Measurements from ENCODE around the gene ELL2.
"Not testable (repeated sequence)": the region's sequence is repeated elsewhere in the genome, so short reads cannot be mapped to it uniquely, and the experiment has no call there.

Gene ELL2

DNA sequence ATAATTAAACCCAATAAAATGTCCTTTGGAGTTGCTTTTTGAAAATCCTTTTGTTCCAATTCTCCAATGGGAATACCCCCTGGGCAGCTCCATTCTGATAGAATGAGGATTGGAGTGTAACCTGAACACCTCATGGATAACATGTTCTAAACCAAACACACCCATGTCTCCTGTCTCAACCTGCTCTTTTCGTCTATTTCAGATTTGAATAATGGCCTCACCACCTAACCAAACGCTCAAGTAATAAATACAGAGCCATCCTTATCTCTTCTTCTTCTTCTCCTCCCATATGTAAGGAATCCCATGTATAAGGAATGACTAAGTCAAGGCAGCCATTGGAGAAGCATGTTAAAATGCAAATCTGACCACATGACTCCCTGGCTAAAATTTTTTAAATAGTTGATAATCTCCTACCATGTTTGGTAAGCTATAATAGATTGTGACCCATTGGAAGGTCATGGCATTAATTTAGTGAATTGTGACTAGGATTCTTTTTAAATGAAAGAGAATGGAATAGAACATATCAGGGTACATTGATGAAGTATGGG lies 26.0 kb downstream of the ELL2 start:
- peak overlapping the region; percentile 18 for H3K27ac ChIP-seq
- DNase-seq (ENCODE audit: low read depth, low spot score): no peak

DNA sequence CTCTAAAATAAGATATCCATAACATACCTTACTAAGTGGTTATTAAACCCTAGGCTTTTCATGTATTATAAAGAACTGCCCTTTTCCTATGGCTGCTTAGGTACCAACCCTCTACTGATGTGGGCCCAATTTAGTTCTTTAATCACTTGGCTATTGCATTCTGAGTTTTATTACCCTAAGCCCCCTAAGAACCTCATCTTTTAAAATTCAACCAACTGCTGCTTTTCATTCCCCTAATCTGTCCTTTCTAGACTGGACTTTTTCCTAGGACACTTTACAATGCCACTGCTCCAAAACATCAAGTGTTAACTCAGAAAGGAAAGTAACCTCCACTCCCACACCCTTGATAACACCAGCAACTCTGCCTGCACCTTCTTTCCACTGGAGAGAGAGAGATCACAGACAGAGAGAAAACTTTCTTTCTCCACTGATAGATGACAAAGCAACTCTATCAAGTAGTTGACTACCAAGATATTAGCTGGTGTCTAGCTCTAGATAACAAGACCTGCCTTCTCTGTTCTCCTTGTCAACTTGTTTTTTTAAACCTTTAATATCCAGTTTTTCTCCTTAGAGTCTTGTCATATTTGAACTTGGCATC lies 27.3 kb downstream of the ELL2 start:
- DNase-seq (ENCODE audit: low read depth, low spot score): no peak
- peak overlapping the region; percentile 18 for H3K27ac ChIP-seq

DNA sequence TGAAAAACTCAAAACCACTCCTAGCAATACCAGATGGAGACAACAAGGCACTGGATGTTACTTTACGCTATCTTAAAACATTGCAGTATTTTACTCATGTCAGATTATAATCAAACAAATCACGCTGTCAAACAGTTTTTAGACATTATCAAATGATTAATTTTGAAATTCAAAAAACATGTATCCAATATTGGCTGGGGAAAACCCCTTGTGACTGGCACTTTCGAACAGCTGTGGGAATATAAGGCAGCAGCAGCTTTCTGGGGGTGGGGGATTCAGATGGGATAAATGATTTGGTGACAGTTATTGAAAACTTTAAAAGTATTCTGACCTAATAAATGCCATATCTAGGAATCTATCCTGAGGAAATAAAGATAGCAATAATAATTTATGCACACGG lies 28.7 kb downstream of the ELL2 start:
- no peak for DNase-seq (ENCODE audit: low read depth, low spot score)
- peak overlapping the region; percentile 9 for H3K27ac ChIP-seq

DNA sequence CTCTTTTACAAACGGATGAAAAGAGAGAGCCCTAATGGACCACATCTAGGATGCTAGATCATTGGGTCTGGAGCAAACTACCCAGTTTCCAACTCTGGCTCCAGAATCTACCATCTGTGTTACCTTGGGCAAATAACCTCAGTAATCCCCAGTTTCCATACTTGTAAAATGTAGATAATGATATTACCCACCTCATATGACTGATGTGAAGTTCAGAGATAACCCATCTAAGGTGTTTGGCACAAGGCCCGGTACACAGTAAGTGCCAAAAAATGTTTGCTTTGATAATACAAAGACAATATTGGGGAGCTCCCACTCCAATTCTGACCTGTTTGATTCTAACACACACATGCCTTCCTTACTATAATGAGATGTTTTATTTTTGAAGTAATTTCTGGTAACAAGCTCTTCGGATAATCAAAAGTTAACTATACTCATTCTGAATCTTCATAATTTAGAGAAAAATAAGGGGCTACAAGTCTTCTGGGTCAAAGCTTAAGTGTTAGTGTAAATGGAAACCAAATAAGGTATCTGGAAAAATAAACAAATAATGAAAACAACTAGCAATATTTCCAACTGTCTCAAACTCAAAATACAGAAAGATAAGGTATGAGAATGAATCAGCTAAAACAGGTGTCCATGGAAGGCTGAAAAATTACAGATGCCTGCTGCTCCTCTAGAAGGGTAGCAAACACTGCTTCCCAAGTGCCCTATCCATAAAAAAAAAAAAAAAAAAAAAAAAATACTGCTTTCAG lies 30.4 kb downstream of the ELL2 start:
- peak overlapping the region; percentile 9 for H3K27ac ChIP-seq

DNA sequence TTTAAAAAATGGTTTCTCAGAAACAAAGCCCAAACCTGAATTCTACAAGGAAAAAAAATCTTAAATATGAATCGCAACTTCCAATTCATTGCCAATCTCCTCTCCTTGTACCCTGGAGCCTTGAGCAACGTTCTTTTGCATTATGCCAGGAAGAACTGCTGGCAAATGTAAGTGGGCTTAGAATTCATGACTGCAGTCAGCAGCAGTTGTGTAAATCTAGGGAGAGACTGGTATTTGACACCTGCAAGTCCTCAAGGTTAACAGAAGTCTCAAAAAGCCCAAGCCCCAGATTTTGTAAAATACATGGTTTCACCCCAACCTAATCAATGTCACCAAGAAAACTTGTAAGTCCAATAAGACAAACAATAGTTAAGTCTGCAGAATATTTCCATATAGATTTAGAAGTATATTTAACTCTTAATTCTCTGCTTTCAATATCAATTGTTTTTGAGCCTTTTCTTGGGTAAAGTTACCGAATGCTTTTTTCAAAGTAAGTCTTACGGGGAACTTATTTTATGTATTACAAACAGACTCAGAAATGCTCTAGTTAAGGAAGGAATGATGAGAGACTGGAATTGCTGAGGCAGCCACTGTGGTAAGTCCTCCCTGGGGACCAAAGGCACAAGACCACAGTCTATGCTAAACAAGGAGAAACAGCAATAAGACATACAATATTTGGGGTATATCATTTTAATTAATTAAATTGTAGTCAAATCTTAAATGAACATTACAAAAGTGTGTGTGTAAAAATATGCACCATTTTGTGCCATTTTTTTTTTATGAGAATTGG lies 31.3 kb downstream of the ELL2 start:
- H3K27ac ChIP-seq: peak overlapping the region; percentile 9
- DNase-seq (ENCODE audit: low read depth, low spot score): no peak

More for the DNA sequence above, 30.4 kb downstream of the ELL2 start:
- no peak for DNase-seq (ENCODE audit: low read depth, low spot score)

DNA sequence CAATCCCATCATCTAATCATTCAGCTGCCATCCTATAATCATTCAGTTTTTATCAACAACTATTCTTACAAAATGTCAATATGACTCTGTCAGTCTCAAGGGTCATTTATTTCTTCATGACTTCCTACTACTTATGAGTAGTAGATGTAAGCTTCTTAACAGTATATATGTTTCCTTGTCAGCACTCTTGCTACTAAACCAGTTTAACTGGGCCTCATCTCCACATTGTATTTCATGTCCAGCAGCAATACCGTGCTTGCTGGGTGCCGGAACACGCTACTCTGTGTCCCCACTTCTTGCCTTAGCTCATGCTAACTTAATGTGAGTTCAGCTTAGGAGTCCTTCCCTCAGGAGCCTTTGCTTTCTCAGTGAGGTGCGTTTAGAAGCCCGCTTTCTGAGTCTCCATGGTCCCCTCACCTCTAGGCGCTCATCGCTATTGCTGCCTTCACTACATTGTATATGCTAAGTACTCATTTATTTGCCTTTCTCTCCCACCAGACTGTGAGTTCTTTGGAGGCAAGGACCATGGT lies 32.9 kb downstream of the ELL2 start:
- H3K27ac ChIP-seq: peak overlapping the region; percentile 9
- no peak for DNase-seq (ENCODE audit: low read depth, low spot score)

DNA sequence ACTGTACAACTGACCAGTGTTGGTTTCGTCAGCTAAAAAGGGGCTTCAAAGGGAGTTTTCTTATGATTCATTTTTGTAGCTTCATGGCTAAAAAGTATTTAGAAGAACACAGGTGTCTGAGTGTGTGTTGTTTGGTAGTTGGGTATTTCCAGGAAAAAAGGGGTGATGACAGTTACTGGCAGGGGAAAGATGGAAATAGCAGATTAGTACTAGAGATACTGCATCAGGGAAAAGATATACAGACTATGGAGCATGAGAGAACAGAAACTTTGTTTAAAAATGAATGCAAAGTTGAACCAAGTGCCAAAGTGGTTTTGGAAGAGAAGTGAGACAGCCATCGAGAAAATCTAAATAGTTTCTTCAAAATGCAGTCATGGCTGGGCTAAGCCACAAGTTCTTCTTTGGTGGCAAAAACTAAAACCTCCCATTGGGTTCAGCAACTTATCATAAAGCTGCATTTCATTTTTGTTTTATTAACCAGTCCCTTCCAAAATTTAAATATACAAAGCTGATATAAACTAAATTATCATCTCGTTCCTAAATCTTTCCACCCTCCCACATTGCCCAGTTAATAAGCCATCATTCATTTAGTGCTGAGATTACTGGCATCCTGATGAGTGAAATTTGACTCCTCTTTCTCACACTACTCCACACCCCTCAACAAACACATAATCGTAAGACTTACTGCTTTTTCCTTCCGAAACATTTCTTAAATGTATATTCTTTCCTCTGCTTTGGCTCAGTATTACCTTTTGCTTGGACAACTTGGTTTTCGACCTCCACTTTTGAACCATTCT lies 33.5 kb downstream of the ELL2 start:
- peak overlapping the region; percentile 9 for H3K27ac ChIP-seq
- no peak for DNase-seq (ENCODE audit: low read depth, low spot score)

DNA sequence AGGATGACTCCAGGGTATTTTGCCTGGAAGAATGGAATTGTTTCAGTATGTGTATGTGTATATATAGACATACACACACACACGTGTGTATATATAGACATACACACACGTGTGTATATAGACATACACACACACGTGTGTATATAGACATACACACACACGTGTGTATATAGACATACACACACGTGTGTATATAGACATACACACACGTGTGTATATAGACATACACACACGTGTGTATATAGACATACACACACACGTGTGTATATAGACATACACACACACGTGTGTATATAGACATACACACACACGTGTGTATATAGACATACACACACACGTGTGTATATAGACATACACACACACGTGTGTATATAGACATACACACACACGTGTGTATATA lies 34.4 kb downstream of the ELL2 start:
- not testable (repeated sequence) for H3K27ac ChIP-seq

DNA sequence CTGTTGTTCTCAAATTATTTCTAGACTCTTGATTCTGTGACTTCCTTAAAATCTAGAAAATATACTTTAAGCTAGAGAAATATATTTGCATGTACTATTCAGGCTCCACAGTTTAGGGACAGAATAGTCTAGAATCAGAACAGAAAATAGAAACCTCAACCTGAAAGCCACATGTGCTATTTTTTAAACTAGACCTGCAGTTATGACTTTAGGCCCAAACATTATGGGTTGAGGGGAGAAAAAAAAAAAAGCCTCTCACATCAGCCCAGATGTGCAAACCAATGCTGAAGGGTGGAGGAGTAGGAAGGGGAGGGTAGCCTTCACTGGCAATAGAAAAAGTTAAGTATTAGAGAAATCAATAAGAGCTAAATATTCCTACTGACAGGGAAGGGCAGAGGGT lies 35.7 kb downstream of the ELL2 start:
- H3K27ac ChIP-seq: peak overlapping the region; percentile 56
- no peak for DNase-seq (ENCODE audit: low read depth, low spot score)

More for the DNA sequence above, 34.4 kb downstream of the ELL2 start:
- not testable (repeated sequence) for DNase-seq (ENCODE audit: low read depth, low spot score)

DNA sequence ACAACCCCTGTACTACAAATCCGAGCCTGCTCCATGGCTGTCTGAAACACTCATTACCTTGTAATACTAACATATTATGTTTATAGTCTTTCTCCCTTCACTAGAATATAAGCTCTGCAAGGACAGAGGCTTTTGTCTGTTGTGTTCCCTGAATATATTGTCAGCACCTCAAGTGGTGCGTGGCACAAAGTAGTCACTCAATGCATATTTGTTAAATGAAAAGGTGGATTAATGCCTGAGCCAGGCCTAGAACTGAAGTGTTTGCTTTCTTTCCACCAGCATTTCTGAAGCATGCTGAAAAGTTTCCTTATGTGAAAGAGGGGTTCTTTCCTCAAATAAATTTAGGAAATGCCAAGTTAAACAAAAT lies 36.3 kb downstream of the ELL2 start:
- DNase-seq (ENCODE audit: low read depth, low spot score): no peak
- peak overlapping the region; percentile 56 for H3K27ac ChIP-seq

DNA sequence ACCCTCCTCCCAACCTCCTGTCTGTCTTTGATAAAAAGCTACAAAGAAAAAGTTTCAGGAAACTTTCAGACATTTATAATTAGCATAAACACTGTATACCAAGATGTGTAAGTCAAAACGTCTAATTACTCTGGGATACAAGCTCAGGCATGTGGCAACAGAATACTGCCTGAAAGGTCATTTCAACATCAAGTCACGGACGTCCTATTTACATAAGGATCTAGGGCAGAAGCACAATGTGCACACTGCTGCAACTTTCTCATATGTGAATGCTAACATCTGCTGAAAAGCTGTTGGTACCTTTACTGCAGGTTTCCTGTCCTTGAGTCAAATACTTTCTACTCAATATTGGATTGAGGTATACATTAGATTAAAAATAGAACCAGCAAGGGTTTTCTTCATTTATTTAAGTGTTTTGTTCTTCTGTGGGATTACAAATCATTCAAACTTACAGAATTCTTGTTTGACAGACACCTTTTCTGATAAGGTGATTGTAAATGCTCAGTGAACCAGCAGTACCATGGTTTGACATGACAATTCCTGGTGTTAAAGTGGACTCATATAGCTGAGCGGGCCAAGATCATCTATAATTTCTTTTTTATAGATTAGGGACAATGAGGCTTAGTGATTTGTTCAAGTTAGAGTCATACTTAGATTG lies 36.8 kb downstream of the ELL2 start:
- DNase-seq (ENCODE audit: low read depth, low spot score): peak; percentile 63
- peak overlapping the region; percentile 56 for H3K27ac ChIP-seq

DNA sequence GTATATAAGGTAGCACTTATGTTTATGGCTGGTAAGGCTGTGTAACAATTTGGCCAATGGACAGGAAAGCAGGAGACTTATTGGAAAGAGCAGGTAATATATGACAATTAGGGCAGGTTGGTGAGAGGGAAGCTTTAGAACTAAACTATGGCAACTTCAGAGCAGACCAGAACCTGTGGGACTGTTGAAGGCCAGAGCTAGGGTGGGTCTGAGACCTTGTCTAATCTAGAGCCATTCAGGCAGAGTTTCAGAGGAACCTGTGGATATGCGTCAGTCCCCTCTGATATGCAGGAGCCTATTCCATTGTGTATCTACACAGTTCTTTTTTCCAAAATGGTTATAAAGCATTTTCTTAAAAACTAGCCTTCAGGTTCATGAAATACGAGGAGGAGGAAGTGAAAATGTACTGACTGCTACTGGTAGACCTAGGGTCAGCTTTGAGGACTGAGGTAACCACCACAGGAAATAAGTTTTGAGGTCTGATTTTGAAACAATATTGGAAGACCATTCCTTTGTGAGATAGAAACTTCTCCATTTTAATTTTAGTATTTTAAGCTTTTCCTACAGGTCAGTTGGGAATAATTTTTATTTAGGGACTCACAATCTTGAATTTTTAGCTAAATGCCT lies 37.6 kb downstream of the ELL2 start:
- DNase-seq (ENCODE audit: low read depth, low spot score): no peak
- peak overlapping the region; percentile 56 for H3K27ac ChIP-seq

DNA sequence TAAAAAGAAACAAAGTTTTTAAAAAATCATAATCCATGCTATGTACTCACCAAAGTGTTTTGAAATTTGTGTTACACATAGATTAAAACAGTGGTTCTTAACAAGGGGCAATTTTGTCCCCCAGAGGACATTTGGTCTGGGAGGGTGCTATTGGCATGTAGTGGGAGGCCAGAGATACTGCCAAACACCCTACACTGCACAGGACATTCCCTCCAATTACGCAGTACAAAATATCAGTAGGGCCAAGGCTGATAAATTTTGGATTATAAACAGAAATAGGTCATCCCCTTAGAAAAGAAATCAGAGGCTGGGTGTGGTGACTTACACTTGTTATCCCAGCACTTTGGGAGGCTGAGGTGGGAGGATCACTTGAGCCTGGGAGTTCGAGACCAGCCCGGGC lies 38.9 kb downstream of the ELL2 start:
- H3K27ac ChIP-seq: peak overlapping the region; percentile 56
- DNase-seq (ENCODE audit: low read depth, low spot score): no peak

DNA sequence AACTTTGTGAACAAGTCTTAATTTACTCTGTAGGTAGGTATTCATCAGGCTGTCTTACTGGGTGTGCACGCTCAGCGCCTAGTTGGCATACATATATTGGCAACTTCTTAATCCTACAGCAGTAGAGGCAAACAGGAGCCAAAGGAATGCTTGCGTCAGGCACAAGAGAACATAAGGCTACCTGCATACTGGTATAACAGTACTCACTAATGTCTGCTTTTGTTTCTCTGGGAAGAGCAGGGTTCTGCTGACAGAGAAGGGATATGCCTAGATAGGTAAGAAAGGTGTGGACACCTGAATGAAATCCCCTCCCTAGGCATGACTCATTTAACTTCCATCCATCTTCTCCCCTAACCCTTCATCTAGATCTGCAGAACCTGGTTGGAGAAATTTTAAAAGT lies 40.1 kb downstream of the ELL2 start:
- no peak for DNase-seq (ENCODE audit: low read depth, low spot score)
- H3K27ac ChIP-seq: peak overlapping the region; percentile 56

DNA sequence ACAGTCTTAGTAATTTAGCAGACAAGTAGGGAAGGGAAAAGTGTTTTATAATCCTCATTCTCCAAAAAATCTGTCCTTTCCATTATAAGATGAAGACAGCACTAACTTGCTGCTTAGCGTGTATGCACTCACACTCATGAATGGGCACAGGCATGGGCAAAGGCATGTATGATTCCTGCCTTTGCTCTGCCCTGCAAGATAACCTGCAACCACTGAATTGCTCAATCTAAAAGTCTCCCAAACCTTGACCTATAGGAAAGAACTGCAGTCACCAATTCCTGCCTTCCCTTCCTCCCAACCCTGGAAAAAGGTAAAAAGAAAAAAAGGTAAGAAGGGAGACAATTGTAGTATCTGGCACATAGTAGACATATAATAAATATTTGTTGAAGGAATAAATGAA lies 40.8 kb downstream of the ELL2 start:
- DNase-seq (ENCODE audit: low read depth, low spot score): no peak
- peak overlapping the region; percentile 56 for H3K27ac ChIP-seq

DNA sequence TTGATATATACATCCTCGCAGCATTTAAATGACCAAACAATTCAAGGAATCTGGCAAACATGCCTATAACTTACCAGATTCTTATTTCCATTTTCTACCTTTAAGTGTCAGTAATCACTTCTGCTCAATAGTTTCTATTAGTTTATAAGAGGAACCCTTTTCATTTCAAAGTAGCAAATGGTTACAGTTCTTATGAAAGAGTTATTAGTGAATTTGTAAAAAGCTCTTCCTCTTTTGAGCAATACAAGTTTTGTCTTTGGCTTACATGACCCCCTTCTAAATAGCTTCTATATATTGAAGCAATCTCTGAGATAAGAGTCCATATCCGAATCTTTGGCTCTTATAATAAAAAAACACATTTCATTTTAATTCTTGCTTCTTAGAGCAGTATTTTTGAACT lies 42.0 kb downstream of the ELL2 start:
- no peak for DNase-seq (ENCODE audit: low read depth, low spot score)
- peak overlapping the region; percentile 1 for H3K27ac ChIP-seq

DNA sequence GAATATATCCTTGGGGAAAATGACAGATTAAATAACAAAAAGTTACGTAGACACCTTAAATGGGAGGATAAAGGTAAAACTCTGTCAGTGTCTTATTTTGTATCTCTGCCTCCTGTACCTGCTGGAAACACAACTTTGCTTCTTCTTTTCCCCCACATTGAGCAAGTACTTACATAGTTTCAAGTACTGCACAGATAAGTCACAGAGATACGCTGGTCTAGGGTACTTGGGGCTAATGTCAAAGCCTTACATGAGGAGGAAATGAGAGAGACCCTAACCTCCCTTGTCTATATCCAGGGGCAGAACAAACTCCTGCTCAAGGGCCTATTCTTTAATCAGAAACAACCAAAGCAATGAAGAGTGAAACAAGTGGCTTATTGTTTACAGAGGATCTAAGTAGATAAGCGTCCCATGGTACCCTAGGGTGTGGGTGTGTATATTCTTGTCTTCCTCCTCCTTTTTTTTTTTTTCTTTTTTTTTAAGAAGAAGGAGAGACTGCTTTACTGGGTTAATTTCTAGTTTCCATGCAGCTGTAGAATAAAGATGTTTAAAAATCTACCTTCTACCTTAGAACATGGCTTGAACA lies 43.1 kb downstream of the ELL2 start:
- H3K27ac ChIP-seq: peak overlapping the region; percentile 1
- no peak for DNase-seq (ENCODE audit: low read depth, low spot score)

DNA sequence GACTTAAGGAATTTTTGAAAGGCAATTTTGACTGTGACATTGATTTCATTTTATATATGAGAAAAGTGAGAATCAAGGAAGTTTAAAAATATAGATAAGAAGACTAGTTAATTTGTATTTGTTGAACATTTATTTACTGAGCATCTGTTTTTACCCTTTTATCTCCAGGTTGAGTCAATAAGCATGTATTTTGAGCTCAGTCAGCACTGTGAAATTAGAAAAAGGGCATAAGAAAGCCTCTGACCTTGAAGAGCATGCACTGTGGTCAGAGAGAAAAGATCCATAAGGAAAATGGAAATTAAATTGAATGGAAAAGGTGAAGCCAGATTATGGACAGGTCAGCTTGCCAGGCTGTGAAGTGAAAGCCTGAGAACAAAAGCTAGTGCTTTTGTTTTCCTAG lies 44.4 kb downstream of the ELL2 start:
- DNase-seq (ENCODE audit: low read depth, low spot score): no peak
- peak overlapping the region; percentile 6 for H3K27ac ChIP-seq

DNA sequence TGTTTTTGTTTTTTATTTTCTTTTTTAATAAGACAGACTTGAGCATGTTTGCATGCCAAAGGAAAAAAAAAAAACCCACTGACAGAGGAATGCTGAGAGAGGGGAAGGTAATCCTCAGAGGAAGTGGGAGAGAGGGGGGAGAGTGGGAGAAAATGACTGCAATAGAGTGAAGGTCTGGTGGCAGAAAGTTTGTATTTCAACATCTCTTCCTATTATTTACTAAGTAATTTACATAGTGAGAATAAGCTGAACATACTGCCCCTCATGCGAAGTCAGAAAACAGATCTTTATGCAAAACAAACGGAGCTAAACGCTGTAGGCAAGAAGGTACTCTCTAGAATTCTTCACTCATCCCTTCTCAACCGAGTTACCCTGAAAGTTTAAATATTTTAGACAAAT lies 45.0 kb downstream of the ELL2 start:
- H3K27ac ChIP-seq: peak overlapping the region; percentile 4
- no peak for DNase-seq (ENCODE audit: low read depth, low spot score)

All from epithelial cell of prostate (primary cell).